ENCODE results near the gene SUPT3H.
A peak's percentile ranks its signal among the peaks of the same experiment; 100 is the strongest.
"Not testable (repeated sequence)": the region's sequence is repeated elsewhere in the genome, so short reads cannot be mapped to it uniquely, and the experiment has no call there.

SUPT3H gene

GRCh38 chr6:45253453-45253852, 124.3 kb downstream of the SUPT3H start:
- DNase-seq, result no peak

GRCh38 chr6:45231660-45232059, 146.1 kb downstream of the SUPT3H start:
- DNase-seq, result no peak

GRCh38 chr6:45229416-45229815, 148.3 kb downstream of the SUPT3H start:
- DNase-seq, result no peak

- no peak for DNase-seq
These were observed 151.7 kb downstream of the SUPT3H start for GRCh38 chr6:45226081-45226480.

GRCh38 chr6:45222380-45222779, 155.4 kb downstream of the SUPT3H start:
- DNase-seq, result no peak

GRCh38 chr6:45215759-45216158, 162.0 kb downstream of the SUPT3H start:
- DNase-seq, result no peak

GRCh38 chr6:45212976-45213375, 164.8 kb downstream of the SUPT3H start:
- peak; percentile 21 to 24 for DNase-seq

GRCh38 chr6:45209762-45210161, 168.0 kb downstream of the SUPT3H start:
- DNase-seq, result no peak

- no peak for DNase-seq
These were observed 170.8 kb downstream of the SUPT3H start for GRCh38 chr6:45206793-45207492.

- no peak for DNase-seq
These were observed 176.2 kb downstream of the SUPT3H start for GRCh38 chr6:45201484-45201883.

GRCh38 chr6:45200510-45200909, 177.2 kb downstream of the SUPT3H start:
- DNase-seq, result no peak

GRCh38 chr6:45199554-45199953, 178.2 kb downstream of the SUPT3H start:
- no peak for DNase-seq

GRCh38 chr6:45196121-45196520, 181.6 kb downstream of the SUPT3H start:
- DNase-seq, result no peak

- DNase-seq, result no peak
These were observed 182.6 kb downstream of the SUPT3H start for GRCh38 chr6:45195137-45195536.

GRCh38 chr6:45192556-45192955, 185.2 kb downstream of the SUPT3H start:
- DNase-seq, result no peak

- no peak for DNase-seq
These were observed 186.3 kb downstream of the SUPT3H start for GRCh38 chr6:45191414-45191813.

- no peak for DNase-seq
These were observed 189.9 kb downstream of the SUPT3H start for GRCh38 chr6:45187836-45188235.

GRCh38 chr6:45185403-45186251, 192.1 kb downstream of the SUPT3H start:
- no peak for DNase-seq

GRCh38 chr6:45184937-45185336, 192.8 kb downstream of the SUPT3H start:
- DNase-seq, result no peak

GRCh38 chr6:45184040-45184439, 193.7 kb downstream of the SUPT3H start:
- no peak for DNase-seq

- DNase-seq, result not testable (repeated sequence)
These were observed 201.4 kb downstream of the SUPT3H start for GRCh38 chr6:45176373-45176772.

GRCh38 chr6:45175272-45175671, 202.5 kb downstream of the SUPT3H start:
- DNase-seq, result no peak

- DNase-seq, result no peak
These were observed 203.7 kb downstream of the SUPT3H start for GRCh38 chr6:45174045-45174444.

GRCh38 chr6:45171380-45171779, 206.4 kb downstream of the SUPT3H start:
- no peak for DNase-seq
